ENCODE data around the gene CUL9.
"Not testable (repeated sequence)": the region's sequence is repeated elsewhere in the genome, so short reads cannot be mapped to it uniquely, and the experiment has no call there.

The CUL9 gene

GRCh38 chr6:43181942-43182860, at the start of gene CUL9:
CUL9 (plus strand) TSS chr6:43182196; CDS start chr6:43184311, 2,115 bp downstream.
- DNase-seq (ENCODE audit: extremely low spot score, insufficient read length, low read depth) (peak; percentile 80), FAIRE-seq (peak; percentile 87)

- no peak for FAIRE-seq
Measured at GRCh38 chr6:43138267-43138666, 43.7 kb upstream of the CUL9 start.

GRCh38 chr6:43139973-43140372, 42.0 kb upstream of the CUL9 start:
- not testable (repeated sequence) for FAIRE-seq; DNase-seq (ENCODE audit: extremely low spot score, insufficient read length, low read depth)

More at GRCh38 chr6:43138267-43138666, 43.7 kb upstream of the CUL9 start:
- no peak for DNase-seq (ENCODE audit: extremely low spot score, insufficient read length, low read depth)

- DNase-seq (ENCODE audit: extremely low spot score, insufficient read length, low read depth) (no peak), FAIRE-seq (no peak)
Measured at GRCh38 chr6:43141644-43142043, 40.4 kb upstream of the CUL9 start.

- DNase-seq (ENCODE audit: extremely low spot score, insufficient read length, low read depth) (no peak), FAIRE-seq (no peak)
Measured at GRCh38 chr6:43142101-43142500, 39.9 kb upstream of the CUL9 start.

- FAIRE-seq (peak; percentile 75), DNase-seq (ENCODE audit: extremely low spot score, insufficient read length, low read depth) (peak; percentile 79)
Measured at GRCh38 chr6:43143235-43144128, 38.5 kb upstream of the CUL9 start.

- no peak for FAIRE-seq
- DNase-seq (ENCODE audit: extremely low spot score, insufficient read length, low read depth), result no peak
Measured at GRCh38 chr6:43144879-43145278, 37.1 kb upstream of the CUL9 start.

- DNase-seq (ENCODE audit: extremely low spot score, insufficient read length, low read depth) (no peak), FAIRE-seq (no peak)
Measured at GRCh38 chr6:43146261-43146660, 35.7 kb upstream of the CUL9 start.

- FAIRE-seq (no peak), DNase-seq (ENCODE audit: extremely low spot score, insufficient read length, low read depth) (no peak)
Measured at GRCh38 chr6:43146709-43147688, 35.0 kb upstream of the CUL9 start.

- FAIRE-seq (no peak), DNase-seq (ENCODE audit: extremely low spot score, insufficient read length, low read depth) (no peak)
Measured at GRCh38 chr6:43147691-43148477, 34.1 kb upstream of the CUL9 start.

- no peak for FAIRE-seq
- no peak for DNase-seq (ENCODE audit: extremely low spot score, insufficient read length, low read depth)
Measured at GRCh38 chr6:43149265-43149664, 32.7 kb upstream of the CUL9 start.

- DNase-seq (ENCODE audit: extremely low spot score, insufficient read length, low read depth) (no peak), FAIRE-seq (no peak)
Measured at GRCh38 chr6:43150051-43150751, 31.8 kb upstream of the CUL9 start.

- DNase-seq (ENCODE audit: extremely low spot score, insufficient read length, low read depth) (no peak), FAIRE-seq (no peak)
Measured at GRCh38 chr6:43159599-43159998, 22.4 kb upstream of the CUL9 start.

- DNase-seq (ENCODE audit: extremely low spot score, insufficient read length, low read depth), result no peak
- no peak for FAIRE-seq
Measured at GRCh38 chr6:43163899-43164298, 18.1 kb upstream of the CUL9 start.

- FAIRE-seq (no peak), DNase-seq (ENCODE audit: extremely low spot score, insufficient read length, low read depth) (no peak)
Measured at GRCh38 chr6:43170417-43170930, 11.5 kb upstream of the CUL9 start.

- peak; percentile 89 for DNase-seq (ENCODE audit: extremely low spot score, insufficient read length, low read depth)
- peak; percentile 97 for FAIRE-seq
Measured at GRCh38 chr6:43170931-43171706, 10.9 kb upstream of the CUL9 start, which contains the start of gene SRF. SRF (plus strand) TSS chr6:43171269; CDS start chr6:43171657, 388 bp downstream.

- DNase-seq (ENCODE audit: extremely low spot score, insufficient read length, low read depth) (no peak), FAIRE-seq (no peak)
Measured at GRCh38 chr6:43171707-43172103, 10.3 kb upstream of the CUL9 start.

All from GM18507 (cell line).